Mesendoderm (in vitro differentiated cells): ENCODE measurements around the gene MRPL19. TPM values are rescaled to one million over a fixed set of nuclear protein-coding genes. Genes with fewer than 3 reads are reported as not detected.

Source experiments
- DNase-seq: peaks from one replicate; pipeline ENCODE4 v3.0.0; 2013
- H2AK5ac ChIP-seq: 2 replicates; pipeline ENCODE4 v1.6.1; 2013; ENCODE audit warnings: low read length, inconsistent platforms
- H2BK120ac ChIP-seq: 2 replicates; pipeline ENCODE4 v1.6.1; 2013; ENCODE audit warnings: low read depth, mild to moderate bottlenecking, low read length, moderate library complexity, mixed read lengths
- H2BK15ac ChIP-seq: replicated peaks from 2 replicates; pipeline ENCODE4 v1.6.1; 2013; ENCODE audit warnings: low read depth, mild to moderate bottlenecking, moderate library complexity
- H2BK5ac ChIP-seq: 2 replicates; pipeline ENCODE4 v1.6.1; 2013; ENCODE audit warnings: low read length, inconsistent platforms
- H3K18ac ChIP-seq: 2 replicates; pipeline ENCODE4 v1.6.1; 2013; ENCODE audit warnings: mild to moderate bottlenecking, low read length, mixed read lengths
- H3K23ac ChIP-seq: one replicate; pipeline ENCODE4 v1.6.1; 2013; ENCODE audit warnings: low read length
- H3K27ac ChIP-seq: 2 replicates; pipeline ENCODE4 v1.5.1; 2013; ENCODE audit warnings: low read depth, mild to moderate bottlenecking, inconsistent platforms, low read length, moderate library complexity
- H3K27me3 ChIP-seq: 2 replicates; pipeline ENCODE4 v1.6.1; 2013; ENCODE audit warnings: low read length, control low read depth, mild to moderate bottlenecking, inconsistent platforms; ENCODE audit not compliant: insufficient read depth, poor library complexity
- H3K36me3 ChIP-seq: 2 replicates; pipeline ENCODE4 v1.6.1; 2013; ENCODE audit warnings: low read length, inconsistent platforms; ENCODE audit not compliant: control insufficient read depth, insufficient read depth
- H3K4ac ChIP-seq: one replicate; pipeline ENCODE4 v1.6.1; 2013; ENCODE audit warnings: low read depth, mild to moderate bottlenecking, low read length, moderate library complexity
- H3K4me1 ChIP-seq: 2 replicates; pipeline ENCODE4 v1.6.1; 2013; ENCODE audit warnings: low read depth, low read length, inconsistent platforms; ENCODE audit not compliant: control insufficient read depth
- H3K4me2 ChIP-seq: 2 replicates; pipeline ENCODE4 v1.6.1; 2013; ENCODE audit warnings: low read length
- H3K4me3 ChIP-seq: 2 replicates; pipeline ENCODE4 v1.5.1; 2013; ENCODE audit warnings: mild to moderate bottlenecking, low read length
- H3K56ac ChIP-seq: one replicate; pipeline ENCODE4 v1.6.1; 2013; ENCODE audit warnings: low read length
- H3K79me1 ChIP-seq: 2 replicates; pipeline ENCODE4 v1.6.1; 2013; ENCODE audit warnings: low read length, inconsistent platforms
- H3K79me2 ChIP-seq: 2 replicates; pipeline ENCODE4 v1.6.1; 2013; ENCODE audit warnings: mild to moderate bottlenecking, low read length; ENCODE audit not compliant: control insufficient read depth, insufficient read depth
- H3K9ac ChIP-seq: 2 replicates; pipeline ENCODE4 v1.6.1; 2013; ENCODE audit warnings: low read length, inconsistent platforms
- H4K5ac ChIP-seq: one replicate; pipeline ENCODE4 v1.6.1; 2013; ENCODE audit warnings: low read length
- H4K8ac ChIP-seq: one replicate; pipeline ENCODE4 v1.6.1; 2013; ENCODE audit warnings: low read depth, mild to moderate bottlenecking, control low read depth, low read length, moderate library complexity
- WGBS: extraction: QIAGEN DNeasy Blood & Tissue Kit; methylation state at CpG from one replicate; pipeline ENCODE4 v1.1.7; 2013; ENCODE audit warnings: low lambda C conversion rate, missing lambda C conversion rate; ENCODE audit not compliant: insufficient coverage; ENCODE audit errors: extremely low coverage; 5-methylcytosine and 5-hydroxymethylcytosine counted together
- polyA plus RNA-seq, 2 experiments: library from polyadenylated mRNA; stranded (reverse); fragments of 200-250 nt; gene quantifications; one replicate each; pipeline ENCODE4 v1.2.3, GENCODE V29; 2013

The MRPL19 gene
- polyA plus RNA-seq (2013, experiment 1 of 2), result 44.0 TPM
- polyA plus RNA-seq (2013, experiment 2 of 2), result 41.8 TPM

DNA sequence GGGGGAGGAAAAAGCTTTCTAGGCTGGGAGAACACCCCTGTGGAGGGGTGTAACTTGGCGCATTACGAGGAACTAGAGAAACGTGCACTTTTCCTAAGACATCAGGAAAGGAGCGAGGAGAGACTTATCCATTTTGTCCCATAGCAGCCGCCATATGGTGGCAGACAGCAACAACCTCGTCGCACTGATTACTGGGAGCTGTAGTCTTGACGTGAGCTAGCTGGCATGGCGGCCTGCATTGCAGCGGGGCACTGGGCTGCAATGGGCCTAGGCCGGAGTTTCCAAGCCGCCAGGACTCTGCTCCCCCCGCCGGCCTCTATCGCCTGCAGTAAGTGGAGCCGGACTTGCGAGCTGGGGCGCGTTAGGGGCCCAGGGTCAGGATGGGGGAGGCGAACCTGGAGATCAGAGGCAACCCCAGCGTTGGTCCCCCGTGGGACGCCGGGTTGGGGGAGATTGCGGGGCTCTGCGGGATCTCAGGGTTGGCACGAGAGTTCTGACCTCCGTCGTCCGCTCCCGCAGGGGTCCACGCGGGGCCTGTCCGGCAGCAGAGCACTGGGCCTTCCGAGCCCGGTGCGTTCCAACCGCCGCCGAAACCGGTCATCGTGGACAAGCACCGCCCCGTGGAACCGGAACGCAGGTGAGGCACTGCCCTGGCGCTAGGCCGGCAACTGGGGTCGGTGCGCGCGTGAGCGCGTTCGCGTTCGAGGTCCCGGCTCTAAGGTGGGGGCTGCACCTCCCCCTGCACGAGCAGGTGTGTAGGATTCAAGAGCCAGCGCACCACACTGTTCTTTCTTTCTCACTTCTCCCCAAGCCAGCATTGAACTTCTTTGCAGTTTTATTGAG lies at the start of gene MRPL19:
TSS of gene MRPL19 (plus strand) at position 201 of the 843 bp plus-strand sequence. CDS start at position 226, 25 bp downstream.
- Histone ChIP-seq H3K4me3 (peak within 1 kb of the TSS; percentile 81), H3K56ac (peak within 1 kb of the TSS; percentile 95), H3K18ac (peak within 1 kb of the TSS; percentile 78), H3K23ac (peak within 1 kb of the TSS; percentile 81), H4K8ac (peak within 1 kb of the TSS; percentile 84), H2BK120ac (no peak within 1 kb of the TSS), H3K36me3 (peaks cover 4% of the 10 kb centered on the region), H3K4me1 (no peaks in the 10 kb centered on the region), H3K4me2 (peak within 1 kb of the TSS; percentile 65), H2BK5ac (peak within 1 kb of the TSS; percentile 23), H3K79me2 (peaks cover 4% of the 10 kb centered on the region), H2AK5ac (peak within 1 kb of the TSS; percentile 16), H3K4ac (peak within 1 kb of the TSS; percentile 92), H3K27me3 (no peaks in the 10 kb centered on the region), H3K27ac (no peak within 1 kb of the TSS), H2BK15ac (no peak within 1 kb of the TSS), H4K5ac (peak within 1 kb of the TSS; percentile 68), H3K79me1 (peaks cover 4% of the 10 kb centered on the region), H3K9ac (peak within 1 kb of the TSS; percentile 91)
- WGBS, result no CpG with 5 or more reads among the region's 60 CpGs
- DNase-seq, result peak; percentile 98

DNA sequence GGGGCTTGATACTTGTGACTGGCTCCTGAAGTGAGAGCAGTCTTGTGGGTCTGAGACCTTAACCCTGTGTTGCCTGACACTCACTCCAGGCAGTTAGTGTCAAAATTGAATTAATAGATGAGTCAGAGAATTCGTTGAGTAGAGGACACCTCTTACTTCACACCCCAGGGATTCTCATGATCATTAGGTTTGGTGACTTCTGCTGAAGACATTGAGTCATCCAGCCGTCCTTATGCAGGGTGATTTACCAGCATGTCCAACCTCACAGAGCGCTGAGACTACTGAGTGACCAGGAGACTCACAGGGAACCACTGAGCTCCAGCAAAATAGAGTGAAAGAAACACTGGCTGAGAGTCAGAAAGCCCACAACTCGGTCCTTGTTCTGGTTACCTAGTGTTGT lies 49.8 kb upstream of the MRPL19 start:
- Histone ChIP-seq H3K18ac (no peak overlapping the region), H3K27me3 (no peaks in the 10 kb centered on the region), H2BK120ac (no peak overlapping the region), H3K9ac (no peak overlapping the region), H2AK5ac (no peak overlapping the region), H3K4me1 (no peaks in the 10 kb centered on the region), H2BK5ac (no peak overlapping the region), H3K23ac (no peak overlapping the region), H3K4me2 (no peak overlapping the region), H4K8ac (no peak overlapping the region), H3K4ac (no peak overlapping the region), H3K79me1 (no peaks in the 10 kb centered on the region), H3K36me3 (no peaks in the 10 kb centered on the region), H4K5ac (no peak overlapping the region), H2BK15ac (no peak overlapping the region), H3K4me3 (no peak overlapping the region), H3K56ac (no peak overlapping the region), H3K79me2 (no peaks in the 10 kb centered on the region), H3K27ac (no peak overlapping the region)
- no peak for DNase-seq
- WGBS, result no CpG with 5 or more reads among the region's 4 CpGs

- H2BK5ac ChIP-seq, result no peak overlapping the region
- no peaks in the 10 kb centered on the region for H3K27me3 ChIP-seq
- H3K36me3 ChIP-seq, result no peaks in the 10 kb centered on the region
- no peak overlapping the region for H2BK120ac ChIP-seq
- no peaks in the 10 kb centered on the region for H3K79me1 ChIP-seq
- H4K5ac ChIP-seq, result no peak overlapping the region
- no peak for DNase-seq
- no peak overlapping the region for H3K4ac ChIP-seq
- no peak overlapping the region for H3K23ac ChIP-seq
- H3K18ac ChIP-seq, result no peak overlapping the region
- H3K56ac ChIP-seq, result no peak overlapping the region
- no peaks in the 10 kb centered on the region for H3K4me1 ChIP-seq
- no peak overlapping the region for H4K8ac ChIP-seq
- no peak overlapping the region for H2AK5ac ChIP-seq
- no peak overlapping the region for H3K4me3 ChIP-seq
- H3K9ac ChIP-seq, result no peak overlapping the region
- H3K27ac ChIP-seq, result no peak overlapping the region
- no peaks in the 10 kb centered on the region for H3K79me2 ChIP-seq
- no peak overlapping the region for H3K4me2 ChIP-seq
- no peak overlapping the region for H2BK15ac ChIP-seq
- WGBS, result no CpG with 5 or more reads among the region's 20 CpGs
These were observed 48.6 kb upstream of the MRPL19 start for GRCh38 chr2:75597949-75598348.

DNA sequence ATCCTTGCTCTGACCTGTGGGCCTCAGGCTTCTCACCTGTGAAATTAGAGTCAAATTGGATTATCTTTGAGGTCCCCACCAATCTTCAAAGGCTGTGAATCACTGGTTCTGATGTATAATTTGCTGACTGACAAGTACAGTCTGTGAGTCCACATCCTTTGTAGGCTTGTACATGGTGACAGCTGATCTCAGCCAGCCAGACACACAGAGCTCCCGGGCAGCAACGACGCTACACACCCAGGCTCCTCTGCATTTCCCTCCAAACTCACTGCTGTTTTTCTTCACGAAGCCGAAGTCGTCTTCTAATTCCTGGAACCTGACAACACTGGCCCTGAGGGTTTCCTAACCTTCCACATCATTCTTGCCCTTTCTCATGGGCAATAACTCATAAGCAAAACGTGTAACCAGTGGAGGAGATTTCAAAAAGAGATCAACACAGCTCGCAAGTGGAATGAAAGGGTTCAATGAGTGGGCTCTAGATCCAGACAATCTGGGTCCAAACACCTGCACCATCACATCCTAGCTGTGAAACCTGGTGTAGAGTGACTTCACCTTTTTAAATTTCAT lies 47.9 kb upstream of the MRPL19 start:
- Histone ChIP-seq H3K36me3 (no peaks in the 10 kb centered on the region), H4K5ac (no peak overlapping the region), H3K4ac (no peak overlapping the region), H2BK120ac (no peak overlapping the region), H2AK5ac (no peak overlapping the region), H3K56ac (no peak overlapping the region), H3K27ac (no peak overlapping the region), H3K4me1 (no peaks in the 10 kb centered on the region), H2BK15ac (no peak overlapping the region), H3K23ac (no peak overlapping the region), H3K18ac (no peak overlapping the region), H3K79me1 (no peaks in the 10 kb centered on the region), H4K8ac (no peak overlapping the region), H3K4me2 (no peak overlapping the region), H3K9ac (no peak overlapping the region), H3K79me2 (no peaks in the 10 kb centered on the region), H3K27me3 (no peaks in the 10 kb centered on the region), H2BK5ac (no peak overlapping the region), H3K4me3 (no peak overlapping the region)
- no CpG with 5 or more reads among the region's 8 CpGs for WGBS
- DNase-seq, result no peak

GRCh38 chr2:75600461-75601011 lies 46.0 kb upstream of the MRPL19 start:
- no CpG with 5 or more reads among the region's 4 CpGs for WGBS
- no peak overlapping the region for H3K27ac ChIP-seq
- no peak overlapping the region for H2AK5ac ChIP-seq
- H3K79me1 ChIP-seq, result no peaks in the 10 kb centered on the region
- H4K8ac ChIP-seq, result no peak overlapping the region
- no peak overlapping the region for H4K5ac ChIP-seq
- no peaks in the 10 kb centered on the region for H3K36me3 ChIP-seq
- H3K4me3 ChIP-seq, result no peak overlapping the region
- no peak overlapping the region for H2BK120ac ChIP-seq
- no peak overlapping the region for H2BK15ac ChIP-seq
- H3K18ac ChIP-seq, result no peak overlapping the region
- no peaks in the 10 kb centered on the region for H3K4me1 ChIP-seq
- H2BK5ac ChIP-seq, result no peak overlapping the region
- H3K23ac ChIP-seq, result no peak overlapping the region
- no peaks in the 10 kb centered on the region for H3K27me3 ChIP-seq
- no peak overlapping the region for H3K4ac ChIP-seq
- H3K4me2 ChIP-seq, result no peak overlapping the region
- H3K56ac ChIP-seq, result no peak overlapping the region
- H3K9ac ChIP-seq, result no peak overlapping the region
- H3K79me2 ChIP-seq, result no peaks in the 10 kb centered on the region
- DNase-seq, result no peak
